GM18499 (cell line): Measurements from ENCODE around the gene PCDHGB5.
"Not testable (repeated sequence)": the region's sequence is repeated elsewhere in the genome, so short reads cannot be mapped to it uniquely, and the experiment has no call there.

Source experiments
- ATAC-seq: cut with Tn5 transposase; IDR thresholded peaks from one replicate; pipeline ENCODE4 v1.9.1; 2021; ENCODE audit warnings: moderate number of reproducible peaks; ENCODE audit not compliant: insufficient read depth, unreplicated experiment

The PCDHGB5 gene

GRCh38 chr5:141375444-141376155 lies 22.1 kb upstream of the PCDHGB5 start:
- ATAC-seq = not testable (repeated sequence)

- ATAC-seq = no peak
Observed at GRCh38 chr5:141382469-141383294, 15.1 kb upstream of the PCDHGB5 start, which contains the start of gene PCDHGA7. Gene PCDHGA7 (plus strand): TSS chr5:141382742. CDS start chr5:141382900, 158 bp downstream.

GRCh38 chr5:141383345-141383744 lies 14.4 kb upstream of the PCDHGB5 start:
- no peak for ATAC-seq

- ATAC-seq = no peak
Observed at GRCh38 chr5:141384471-141385267, 13.1 kb upstream of the PCDHGB5 start.

- not testable (repeated sequence) for ATAC-seq
Observed at GRCh38 chr5:141387557-141388311, 10.0 kb upstream of the PCDHGB5 start, which contains the start of gene PCDHGB4. Gene PCDHGB4 (plus strand): TSS chr5:141387698. CDS start chr5:141387885, 187 bp downstream.

- ATAC-seq = no peak
Observed at GRCh38 chr5:141388661-141389060, 9.1 kb upstream of the PCDHGB5 start.

GRCh38 chr5:141389153-141390042 lies 8.3 kb upstream of the PCDHGB5 start:
- ATAC-seq = no peak

- no peak for ATAC-seq
Observed at GRCh38 chr5:141392429-141393198, 5.1 kb upstream of the PCDHGB5 start, which contains the start of gene PCDHGA8. Gene PCDHGA8 (plus strand): TSS chr5:141392633. CDS start chr5:141392814, 181 bp downstream.

- ATAC-seq = no peak
Observed at GRCh38 chr5:141393267-141393666, 4.5 kb upstream of the PCDHGB5 start.

GRCh38 chr5:141394401-141395187 lies 3.2 kb upstream of the PCDHGB5 start:
- not testable (repeated sequence) for ATAC-seq

- ATAC-seq = no peak
Observed at GRCh38 chr5:141398608-141399007, 861 bp downstream of the PCDHGB5 start.

- ATAC-seq = no peak
Observed at GRCh38 chr5:141399555-141400258, 2.0 kb downstream of the PCDHGB5 start.

GRCh38 chr5:141402553-141403243 lies 5.0 kb downstream of the PCDHGB5 start, which contains the start of gene PCDHGA9:
Gene PCDHGA9 (plus strand): TSS chr5:141402778. CDS start chr5:141402953, 175 bp downstream.
- ATAC-seq = no peak

- ATAC-seq = no peak
Observed at GRCh38 chr5:141403387-141403786, 5.6 kb downstream of the PCDHGB5 start.

GRCh38 chr5:141407790-141408505 lies 10.2 kb downstream of the PCDHGB5 start, which contains the start of gene PCDHGB6:
Gene PCDHGB6 (plus strand): TSS chr5:141408021. CDS start chr5:141408203, 182 bp downstream.
- not testable (repeated sequence) for ATAC-seq
